ENCODE results near the gene HCCS. TPM values are rescaled to one million over a fixed set of nuclear protein-coding genes. Genes with fewer than 3 reads are reported as not detected.

Gene HCCS
- total and polyA plus RNA-seq, 9 donors: 6.0 to 28.2 (median 14.2) TPM

DNA sequence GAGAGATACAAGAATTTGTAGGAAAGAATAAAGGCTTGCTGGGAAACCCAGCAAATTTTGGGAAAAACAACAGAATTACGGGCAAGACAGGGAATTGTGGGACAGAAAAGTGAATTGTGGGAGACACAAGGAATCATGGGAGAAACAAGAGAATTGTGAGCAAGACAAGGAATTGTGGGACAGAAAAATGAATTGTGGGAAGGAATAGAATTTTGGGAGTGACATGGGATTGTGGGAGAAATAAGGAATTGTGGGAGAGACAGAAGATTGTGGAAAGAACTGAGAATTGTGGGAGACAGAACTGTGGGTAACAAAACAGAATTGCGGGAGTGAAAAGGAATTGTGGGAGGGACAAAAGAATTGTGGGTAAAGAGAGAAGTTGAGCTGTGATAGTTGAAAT lies 1.2 kb upstream of the HCCS start:
- Histone ChIP-seq H3K9me3 (no peaks in the 10 kb centered on the region), H3K27me3 (no peaks in the 10 kb centered on the region), H3K4me1 (ENCODE audit: insufficient read depth) (no peaks in the 10 kb centered on the region), H3K36me3 (no peaks in the 10 kb centered on the region), H3K4me3 (no peak overlapping the region), H3K27ac (no peak overlapping the region)
- TF ChIP-seq POLR2A (IDR thresholded peaks at IDR 0.05) (no peak), EP300 (IDR thresholded peaks at IDR 0.05) (no peak)
- TF ChIP-seq, protein P1, sequence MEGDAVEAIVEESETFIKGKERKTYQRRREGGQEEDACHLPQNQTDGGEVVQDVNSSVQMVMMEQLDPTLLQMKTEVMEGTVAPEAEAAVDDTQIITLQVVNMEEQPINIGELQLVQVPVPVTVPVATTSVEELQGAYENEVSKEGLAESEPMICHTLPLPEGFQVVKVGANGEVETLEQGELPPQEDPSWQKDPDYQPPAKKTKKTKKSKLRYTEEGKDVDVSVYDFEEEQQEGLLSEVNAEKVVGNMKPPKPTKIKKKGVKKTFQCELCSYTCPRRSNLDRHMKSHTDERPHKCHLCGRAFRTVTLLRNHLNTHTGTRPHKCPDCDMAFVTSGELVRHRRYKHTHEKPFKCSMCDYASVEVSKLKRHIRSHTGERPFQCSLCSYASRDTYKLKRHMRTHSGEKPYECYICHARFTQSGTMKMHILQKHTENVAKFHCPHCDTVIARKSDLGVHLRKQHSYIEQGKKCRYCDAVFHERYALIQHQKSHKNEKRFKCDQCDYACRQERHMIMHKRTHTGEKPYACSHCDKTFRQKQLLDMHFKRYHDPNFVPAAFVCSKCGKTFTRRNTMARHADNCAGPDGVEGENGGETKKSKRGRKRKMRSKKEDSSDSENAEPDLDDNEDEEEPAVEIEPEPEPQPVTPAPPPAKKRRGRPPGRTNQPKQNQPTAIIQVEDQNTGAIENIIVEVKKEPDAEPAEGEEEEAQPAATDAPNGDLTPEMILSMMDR (IDR thresholded peaks at IDR 0.05): no peak
- 82 to 87% (median 84%) methylated on average over 2 of the region's 2 CpGs for WGBS, 3 donors
- intact Hi-C loops (cut with DNase I): loop anchor here in 1 of 4 donors (5.0 kb wide), 1 partner anchor 488 kb away; the partner anchor contains the start of gene MID1
- no peak for DNase-seq

DNA sequence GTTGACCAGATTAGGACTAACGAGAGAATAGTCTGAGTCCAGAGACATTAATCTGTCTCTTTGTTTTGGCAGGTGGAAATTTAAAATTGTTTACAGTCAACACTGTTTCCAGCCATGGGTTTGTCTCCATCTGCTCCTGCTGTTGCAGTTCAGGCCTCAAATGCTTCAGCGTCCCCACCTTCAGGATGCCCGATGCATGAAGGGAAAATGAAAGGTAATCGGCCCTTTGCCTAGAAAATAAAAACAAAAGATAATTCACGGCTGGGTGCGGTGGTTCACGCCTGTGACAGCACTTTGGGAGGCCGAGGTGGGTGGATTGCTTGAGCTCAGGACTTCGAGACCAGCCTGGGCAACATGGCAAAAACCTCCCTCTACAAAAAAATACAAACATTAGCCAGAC lies 815 bp downstream of the HCCS start:
- Histone ChIP-seq H3K27ac (peak overlapping the region in 1 of 2 donors; percentile 52), H3K4me1 (ENCODE audit: insufficient read depth) (no peaks in the 10 kb centered on the region), H3K27me3 (no peaks in the 10 kb centered on the region), H3K4me3 (peak overlapping the region; percentile 64), H3K36me3 (no peaks in the 10 kb centered on the region), H3K9me3 (no peaks in the 10 kb centered on the region)
- no peak for TF ChIP-seq POLR2A (IDR thresholded peaks at IDR 0.05)
- TF ChIP-seq, protein P1 (IDR thresholded peaks at IDR 0.05): no peak
- TF ChIP-seq EP300 (IDR thresholded peaks at IDR 0.05): no peak
- 40 to 65% (median 50%) methylated on average over 9 of the region's 9 CpGs for WGBS, 3 donors
- intact Hi-C loops (cut with DNase I): loop anchor here in 1 of 4 donors (5.0 kb wide), 1 partner anchor 490 kb away; the partner anchor contains the start of gene MID1
- no peak for DNase-seq

DNA sequence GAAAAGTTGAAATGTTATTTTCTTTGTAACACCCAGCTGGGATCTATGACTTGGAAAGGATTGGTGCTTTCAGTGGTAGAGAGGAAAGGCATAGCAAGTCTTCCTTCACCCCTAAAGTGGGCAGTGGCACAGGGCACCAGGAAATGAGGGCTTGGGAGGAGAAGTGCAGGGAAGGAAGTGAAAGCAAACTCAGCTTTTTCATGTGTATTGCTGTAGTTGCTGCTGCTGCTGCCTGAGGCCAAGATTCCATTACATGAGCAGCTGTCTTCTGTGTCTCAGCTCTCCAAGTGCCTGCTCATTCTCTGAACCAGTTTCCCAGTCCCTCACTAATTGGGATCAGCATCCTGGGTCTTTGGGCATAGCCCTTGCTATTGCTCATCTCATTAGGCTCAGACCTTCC lies 2.6 kb downstream of the HCCS start:
- intact Hi-C loops (cut with DNase I): loop anchor here in 1 of 4 donors (5.0 kb wide), 1 partner anchor 491 kb away; the partner anchor contains the start of gene MID1
- Histone ChIP-seq H3K4me1 (ENCODE audit: insufficient read depth) (no peaks in the 10 kb centered on the region), H3K9me3 (no peaks in the 10 kb centered on the region), H3K27ac (no peak overlapping the region), H3K27me3 (no peaks in the 10 kb centered on the region), H3K4me3 (no peak overlapping the region), H3K36me3 (no peaks in the 10 kb centered on the region)
- DNase-seq: no peak
- TF ChIP-seq POLR2A (IDR thresholded peaks at IDR 0.05): no peak
- TF ChIP-seq EP300 (IDR thresholded peaks at IDR 0.05): no peak
- TF ChIP-seq, protein P1 (IDR thresholded peaks at IDR 0.05): no peak

DNA sequence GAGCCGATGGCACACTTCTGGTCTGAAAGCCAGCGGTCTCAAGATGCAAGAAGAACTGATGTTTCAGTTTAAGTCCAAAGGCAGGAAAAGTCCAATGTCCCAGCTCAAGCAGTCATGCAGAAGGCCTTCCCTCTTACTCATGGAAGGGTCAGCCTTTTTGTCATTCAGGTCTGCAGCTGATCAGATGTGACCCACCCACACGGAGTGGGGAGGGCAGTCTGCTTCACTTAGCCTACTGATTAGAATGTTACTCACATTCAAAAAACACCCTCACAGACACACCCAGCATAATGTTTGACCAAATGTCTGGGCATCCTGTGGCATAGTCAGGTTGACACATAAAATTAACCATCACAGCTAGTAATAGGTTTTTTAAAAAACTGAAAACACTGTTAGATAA lies 6.6 kb downstream of the HCCS start:
- intact Hi-C loops (cut with DNase I): no loop called here
- H3K9me3 ChIP-seq: no peaks in the 10 kb centered on the region
- no peaks in the 10 kb centered on the region for H3K27me3 ChIP-seq
- H3K4me3 ChIP-seq: no peak overlapping the region
- TF ChIP-seq POLR2A (IDR thresholded peaks at IDR 0.05) (no peak), EP300 (IDR thresholded peaks at IDR 0.05) (no peak)
- TF ChIP-seq, protein P1 (IDR thresholded peaks at IDR 0.05): no peak
- DNase-seq: no peak
- WGBS, 3 donors: 66 to 75% (median 75%) methylated on average over 3 of the region's 3 CpGs
- H3K36me3 ChIP-seq: no peaks in the 10 kb centered on the region
- no peak overlapping the region for H3K27ac ChIP-seq
- H3K4me1 ChIP-seq (ENCODE audit: insufficient read depth): no peaks in the 10 kb centered on the region

Data from ovary (tissue), 9 donors.